C4-2B (cell line): ENCODE measurements around the gene TMSB4X.

ENCODE experiments used
- H3K27ac ChIP-seq: fragments of 450-650 bp; 2 replicates; pipeline ENCODE4 v1.5.1; 2017
- CTCF ChIP-seq: fragments of 450-650 bp; conservative IDR thresholded peaks from 2 replicates; pipeline ENCODE4 v1.5.1; 2017; ENCODE audit warnings: mild to moderate bottlenecking
- ZFX ChIP-seq: fragments of 450-650 bp; IDR thresholded peaks from 2 replicates; pipeline ENCODE4 v1.6.1; 2017

TMSB4X gene

GRCh38 chrX:12986164-12986779, 11.4 kb downstream of the TMSB4X start:
- TF ChIP-seq ZFX, result no peak
- no peak for TF ChIP-seq CTCF
- H3K27ac ChIP-seq, result no peak overlapping the region

GRCh38 chrX:12986886-12987285, 12.0 kb downstream of the TMSB4X start:
- no peak overlapping the region for H3K27ac ChIP-seq
- TF ChIP-seq CTCF (no peak), ZFX (no peak)

- no peak overlapping the region for H3K27ac ChIP-seq
- no peak for TF ChIP-seq ZFX
- TF ChIP-seq CTCF, result no peak
Measured at GRCh38 chrX:12987340-12987739, 12.4 kb downstream of the TMSB4X start.

GRCh38 chrX:12987900-12988594, 13.1 kb downstream of the TMSB4X start:
- TF ChIP-seq ZFX (no peak), CTCF (no peak)
- H3K27ac ChIP-seq, result peak overlapping the region; percentile 79

- H3K27ac ChIP-seq, result peak overlapping the region; percentile 79
- no peak for TF ChIP-seq ZFX
Measured at GRCh38 chrX:12988797-12989196, 13.9 kb downstream of the TMSB4X start.

GRCh38 chrX:12989461-12989860, 14.6 kb downstream of the TMSB4X start:
- no peak overlapping the region for H3K27ac ChIP-seq
- TF ChIP-seq CTCF (no peak), ZFX (no peak)

GRCh38 chrX:12991575-12991974, 16.7 kb downstream of the TMSB4X start:
- TF ChIP-seq CTCF, result no peak
- no peak for TF ChIP-seq ZFX
- no peak overlapping the region for H3K27ac ChIP-seq

GRCh38 chrX:12992544-12993118, 17.7 kb downstream of the TMSB4X start:
- H3K27ac ChIP-seq, result peak overlapping the region; percentile 58
- no peak for TF ChIP-seq CTCF
- no peak for TF ChIP-seq ZFX
